Left lobe of liver (tissue), 2 donors: ENCODE data around the gene PCBD2. TPM values are rescaled to one million over a fixed set of nuclear protein-coding genes. Genes with fewer than 3 reads are reported as not detected.
"Not testable (repeated sequence)": the region's sequence is repeated elsewhere in the genome, so short reads cannot be mapped to it uniquely, and the experiment has no call there.

ENCODE experiments used
- ATAC-seq: fragments of 200-7000 bp; cut with Tn5 transposase; one replicate; pipeline ENCODE4 v1.9.1; 2020; ENCODE audit warnings: mild to moderate bottlenecking, moderate library complexity
- DNase-seq: peaks from one replicate; pipeline ENCODE4 v3.0.0-alpha.2; 2020; ENCODE audit warnings: low spot score
- total RNA-seq: library from RNA; stranded (reverse); gene quantifications from one replicate; pipeline ENCODE4 v1.2.1, GENCODE V29; 2021
- donor health status: DM: no; HTN: no; CAD: no; lungs with moderate emphysema.
- donor health status: DM: no; HTN: yes; CAD: no.

The PCBD2 gene
- total RNA-seq, 1 donor from 2014 or later: 10.6 TPM

DNA sequence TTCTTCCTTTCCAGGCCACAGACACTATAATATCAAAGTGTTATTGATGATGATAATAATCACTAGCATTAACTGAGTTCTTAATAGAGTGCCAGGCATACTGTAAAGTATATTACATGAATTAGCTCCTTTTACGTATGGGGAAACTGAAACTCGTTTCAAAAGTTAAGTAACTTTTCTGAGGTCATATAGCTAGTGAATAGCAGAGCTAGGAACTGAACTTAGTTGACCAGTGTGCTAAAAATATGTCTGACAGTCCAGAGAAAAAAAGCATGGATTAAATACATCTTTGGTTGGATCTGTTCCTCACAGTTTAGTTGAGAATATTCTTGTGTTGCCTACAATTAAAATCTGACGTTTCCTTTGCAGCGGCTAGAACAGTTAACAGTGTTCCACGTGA is 44.4 kb downstream of the PCBD2 start:
- ATAC-seq (no peak), DNase-seq (no peak)

DNA sequence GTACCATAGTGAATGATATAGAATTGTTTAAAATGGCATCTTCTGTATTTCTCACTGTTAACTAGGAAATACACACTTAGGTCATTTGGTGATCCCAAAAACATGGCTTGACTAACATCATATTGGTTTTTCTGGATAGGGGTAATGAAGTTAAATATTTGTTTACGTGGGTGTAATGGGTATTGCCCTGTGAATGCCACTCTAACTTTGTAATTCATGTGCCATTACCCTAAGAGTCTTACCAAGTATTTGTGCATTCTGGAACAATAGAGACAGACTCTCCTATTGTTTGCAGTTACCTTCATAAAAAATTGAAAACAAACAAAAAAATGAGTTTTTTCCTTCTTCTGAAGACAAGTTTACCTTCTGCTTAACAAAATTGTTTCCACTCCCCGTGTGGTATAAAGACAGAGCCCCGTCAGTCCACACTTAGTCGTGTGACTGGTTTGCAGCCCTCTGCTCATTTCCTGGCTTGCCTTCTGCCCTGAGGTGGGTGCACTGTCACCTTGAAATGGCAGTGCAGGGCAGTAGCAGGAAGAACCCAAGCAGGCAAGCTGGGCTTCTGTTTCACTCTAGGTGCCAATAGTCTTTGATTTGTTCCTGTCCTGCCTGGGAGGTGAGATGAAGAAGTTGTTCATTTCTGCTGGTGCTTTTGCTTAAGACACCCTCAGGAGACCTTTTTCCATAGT is 53.1 kb downstream of the PCBD2 start:
- no peak for DNase-seq
- ATAC-seq: peak; percentile 44

DNA sequence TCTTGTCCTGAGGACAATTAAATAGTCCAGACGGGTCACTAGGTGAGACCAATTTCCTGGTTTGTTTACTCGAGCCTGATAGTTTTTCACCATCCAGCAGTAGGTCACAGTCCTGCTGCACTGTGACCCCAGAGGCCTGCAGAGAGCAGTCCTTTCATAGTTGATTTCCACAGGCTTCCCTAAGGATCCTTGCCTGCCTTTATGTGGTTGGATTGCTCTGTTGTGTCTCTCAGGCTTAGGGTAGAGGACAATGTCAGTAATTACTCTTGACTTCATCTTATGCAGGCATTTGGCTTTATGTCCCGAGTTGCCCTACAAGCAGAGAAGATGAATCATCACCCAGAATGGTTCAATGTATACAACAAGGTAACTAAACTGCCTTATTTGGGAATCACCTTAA is 53.8 kb downstream of the PCBD2 start:
- ATAC-seq (peak; percentile 100), DNase-seq (peak; percentile 60)

DNA sequence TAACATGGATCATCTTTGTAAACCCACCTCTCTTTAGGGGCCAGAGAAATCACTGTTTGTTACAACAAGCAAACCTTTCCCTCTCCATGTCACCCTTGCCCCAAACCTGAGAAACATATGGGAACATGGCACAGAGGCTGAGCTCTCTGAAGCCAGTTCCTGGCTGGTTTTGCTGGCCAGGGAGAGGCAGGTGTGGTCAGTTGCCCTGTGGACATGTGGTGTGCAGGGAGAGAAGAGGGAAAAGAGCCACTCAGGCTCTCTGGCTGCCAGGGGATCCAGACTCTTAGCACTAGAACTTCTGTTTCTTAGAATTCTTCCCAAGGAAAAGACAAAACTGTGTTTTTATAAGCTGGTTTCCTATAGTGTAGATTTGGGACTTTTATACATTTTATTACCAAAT is 58.2 kb downstream of the PCBD2 start:
- ATAC-seq: no peak
- DNase-seq: no peak

DNA sequence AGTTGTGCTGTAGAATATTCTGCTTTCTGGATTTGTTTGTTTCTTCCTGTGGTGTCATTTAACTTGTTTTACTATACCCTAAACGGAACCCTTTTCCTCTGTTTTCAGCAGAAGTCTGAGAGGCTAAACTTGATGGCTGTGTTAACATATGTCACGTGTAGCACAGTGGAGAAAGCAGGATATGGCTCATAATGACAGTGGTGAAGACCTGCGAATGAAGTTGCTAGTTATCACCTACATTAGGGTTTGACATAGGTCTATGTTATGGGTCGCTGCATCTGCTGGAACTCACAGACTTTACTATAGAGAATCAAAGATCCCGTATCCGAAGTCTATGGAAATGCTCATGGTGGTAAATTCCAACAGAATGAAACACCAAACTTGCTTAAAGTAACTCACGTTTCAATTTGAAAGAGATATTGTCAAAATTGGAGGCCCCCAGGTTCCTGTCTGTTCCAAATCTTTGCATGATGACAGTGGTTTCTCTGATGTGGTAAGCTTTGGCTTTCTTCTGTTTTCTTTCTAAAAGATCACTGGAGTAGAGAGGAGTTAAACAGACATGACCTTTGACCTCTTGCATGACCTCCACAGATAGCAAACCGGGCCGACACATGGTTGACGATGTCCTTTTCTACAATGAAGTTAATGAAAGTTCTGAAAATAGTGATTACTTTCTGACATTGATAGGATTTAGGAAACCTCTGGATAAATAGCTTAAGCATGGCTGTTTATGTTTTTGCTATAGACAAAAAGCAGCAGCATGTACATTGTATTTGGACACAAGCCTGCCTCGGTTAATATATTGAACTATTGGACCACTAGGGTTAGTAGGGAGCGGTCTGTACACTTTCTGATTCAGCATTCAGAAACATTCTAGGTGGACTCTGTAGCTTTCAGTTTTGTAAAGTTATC is 59.7 kb downstream of the PCBD2 start:
- ATAC-seq: no peak
- DNase-seq: no peak

DNA sequence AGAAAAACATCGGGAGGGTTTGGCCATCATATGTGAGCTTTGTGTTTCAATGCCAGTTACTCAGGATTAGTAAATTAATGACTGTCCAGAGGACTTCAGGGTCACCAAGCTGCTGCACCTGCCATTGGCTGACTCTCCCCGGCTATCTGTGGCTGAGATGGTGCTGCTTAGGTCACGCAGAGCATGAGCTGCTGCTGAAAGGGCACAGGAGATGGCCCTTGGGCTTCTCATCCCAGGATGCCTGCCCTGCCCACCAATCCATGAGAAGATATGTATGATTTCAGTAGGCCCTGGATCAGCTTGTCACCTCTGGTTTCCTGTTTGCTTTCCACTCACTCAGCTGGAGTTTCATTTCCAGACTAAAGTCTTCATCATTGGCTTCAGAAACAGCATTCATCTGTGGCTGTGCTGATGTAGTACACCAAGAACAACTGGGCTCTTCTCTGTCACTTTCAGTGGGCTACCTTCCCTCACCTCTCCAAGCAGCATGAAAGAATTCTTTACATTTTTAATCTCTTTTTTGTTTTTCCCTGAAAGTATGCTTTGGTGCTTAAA is 60.4 kb downstream of the PCBD2 start:
- ATAC-seq (no peak), DNase-seq (no peak)

DNA sequence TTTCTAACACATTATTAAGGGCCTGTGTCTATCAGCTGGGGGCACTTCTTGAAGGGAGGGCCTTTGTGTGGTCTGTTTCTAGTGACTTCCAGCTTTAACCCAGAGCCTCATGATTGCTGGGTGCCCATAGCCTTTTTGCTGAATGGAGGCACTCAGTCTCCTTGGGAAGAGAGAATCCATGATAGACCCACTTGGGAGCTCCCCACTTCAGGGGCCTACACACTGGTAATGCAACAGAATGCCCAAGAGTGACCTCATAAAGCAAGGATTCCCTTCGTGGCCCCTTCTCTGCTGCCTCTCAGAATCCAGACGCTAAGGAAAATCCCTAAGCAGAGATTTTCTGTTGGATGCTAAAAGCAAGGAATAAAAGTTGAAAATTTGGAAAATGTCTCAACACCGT is 62.7 kb downstream of the PCBD2 start, which contains the start of gene CATSPER3:
Gene CATSPER3, plus strand, starts transcription at position 301 of the 400 bp plus-strand sequence. Its CDS starts 85 bp downstream, at position 386.
- DNase-seq: no peak
- no peak for ATAC-seq

DNA sequence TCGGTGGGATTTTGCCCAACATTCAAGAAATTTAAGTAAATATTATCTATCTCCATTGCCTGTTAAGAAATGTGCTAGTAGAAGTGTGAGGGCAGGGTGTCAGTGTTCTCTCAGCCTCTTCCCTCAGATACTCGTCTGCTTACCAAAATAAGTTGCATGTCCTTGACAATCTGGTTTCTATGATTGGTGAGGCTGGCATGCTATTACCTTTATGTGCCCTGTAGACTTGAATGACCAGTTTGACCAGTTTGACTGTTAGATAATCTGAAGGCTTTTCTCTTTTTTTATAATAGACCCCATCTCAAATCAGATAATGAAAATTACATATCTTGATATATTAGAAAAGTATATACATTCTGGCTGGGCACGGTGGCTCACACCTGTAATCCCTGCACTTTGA is 63.1 kb downstream of the PCBD2 start:
- DNase-seq (no peak), ATAC-seq (no peak)

DNA sequence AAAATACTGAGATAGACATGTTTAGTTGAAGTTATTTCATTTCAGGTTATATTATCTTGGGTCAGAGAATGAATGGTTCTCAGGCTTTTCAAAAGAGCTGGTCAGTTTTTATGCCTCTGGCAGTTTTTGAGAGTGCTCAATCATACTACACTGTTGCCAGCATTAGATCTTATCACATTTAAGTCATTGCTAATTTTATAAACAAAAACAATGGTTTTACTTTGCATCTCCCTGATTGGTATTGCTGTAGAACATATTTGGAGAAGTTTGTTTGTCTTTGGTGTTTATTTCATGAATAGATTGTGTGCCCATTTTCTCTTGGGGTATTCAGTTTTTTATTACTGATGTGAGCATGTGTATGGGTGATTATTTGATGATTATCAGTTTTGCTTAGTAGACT is 64.2 kb downstream of the PCBD2 start:
- ATAC-seq (no peak), DNase-seq (no peak)

DNA sequence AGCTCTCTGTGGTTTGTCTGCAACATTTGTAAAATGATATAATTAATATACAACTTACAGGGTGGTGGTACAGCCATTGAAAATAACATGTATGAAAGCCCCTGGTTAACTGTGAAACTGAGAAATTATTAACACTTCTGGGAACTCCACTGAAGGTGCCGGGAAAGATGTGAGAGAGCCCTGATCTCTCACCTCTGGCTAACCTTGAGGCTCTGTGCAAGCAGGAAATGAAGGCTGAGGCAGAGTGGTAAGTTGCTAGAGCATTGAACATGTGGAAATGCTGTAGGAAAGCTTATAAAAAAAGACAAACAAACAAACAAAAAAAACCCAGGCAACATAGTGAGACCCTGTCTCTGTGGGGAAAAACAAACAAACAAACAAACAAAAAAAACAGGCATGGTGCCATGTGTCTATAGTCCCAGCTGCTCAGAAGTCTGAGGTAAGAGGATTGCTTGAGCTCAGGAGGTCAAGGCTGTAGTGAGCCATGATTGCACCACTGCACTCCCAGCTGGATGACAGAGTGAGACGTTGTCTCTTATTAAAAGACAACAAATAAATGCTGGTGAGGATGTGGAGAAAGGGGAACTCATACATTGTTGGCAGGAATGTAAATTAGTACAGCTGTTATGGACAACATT is 70.3 kb downstream of the PCBD2 start:
- no peak for DNase-seq
- no peak for ATAC-seq

DNA sequence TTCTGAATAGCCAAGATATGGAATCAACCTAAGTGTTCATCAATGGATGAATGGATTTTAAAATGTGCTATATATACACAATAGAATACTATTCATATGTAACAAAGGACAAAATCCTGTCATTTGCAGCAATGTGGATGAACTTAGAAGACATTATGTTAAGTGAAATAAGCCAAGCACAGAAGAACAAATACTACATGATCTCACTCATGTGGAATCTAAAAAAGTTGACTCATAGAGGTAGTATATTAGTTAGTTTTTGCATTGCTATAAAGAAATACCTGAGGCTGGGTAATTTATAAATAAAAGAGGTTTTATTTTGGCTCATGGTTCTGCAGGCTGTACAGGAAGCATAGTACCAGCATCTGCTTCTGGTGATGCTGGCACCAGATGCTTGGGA is 70.9 kb downstream of the PCBD2 start:
- ATAC-seq: no peak
- no peak for DNase-seq

DNA sequence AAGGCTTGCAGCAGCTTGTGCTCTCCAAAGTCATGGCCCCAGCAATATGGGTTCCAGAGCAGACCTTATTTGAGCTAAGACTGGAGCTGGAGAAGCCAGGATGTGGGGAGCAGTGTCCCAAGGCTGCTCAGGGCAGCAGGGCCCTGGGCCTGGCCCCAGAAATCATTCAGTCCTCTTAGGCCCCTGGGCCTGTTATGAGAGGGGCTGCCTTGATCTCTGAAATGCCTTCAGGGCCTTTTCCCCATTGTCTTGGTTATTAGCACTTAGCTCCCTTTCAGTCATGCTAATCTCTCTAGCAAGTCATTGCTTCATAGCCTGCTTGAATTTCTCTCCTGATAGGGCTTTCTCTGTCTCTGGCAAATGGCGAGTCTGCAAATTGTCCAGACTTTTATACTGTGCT is 71.9 kb downstream of the PCBD2 start:
- ATAC-seq: no peak

DNA sequence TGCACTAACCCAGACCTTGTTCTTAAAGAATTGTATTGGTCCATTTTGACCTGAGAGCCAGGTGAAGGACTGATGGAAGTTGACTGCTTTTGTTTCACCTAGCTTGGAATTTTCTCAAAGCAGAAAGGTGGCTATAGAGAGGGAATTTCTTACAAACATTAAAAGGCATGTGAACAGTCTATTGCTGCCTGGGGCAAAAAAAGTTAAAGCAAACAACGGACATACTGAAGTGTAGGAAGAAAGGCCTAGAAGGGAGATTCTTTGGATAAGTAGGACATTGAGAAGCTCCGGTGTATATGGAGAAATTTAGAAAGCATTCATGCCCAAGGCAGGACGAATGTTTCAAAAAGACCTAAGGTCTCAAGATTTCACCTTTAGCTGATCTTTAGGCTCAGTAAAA is 74.5 kb downstream of the PCBD2 start:
- DNase-seq (no peak), ATAC-seq (no peak)

More for the DNA sequence above, 71.9 kb downstream of the PCBD2 start:
- no peak for DNase-seq

DNA sequence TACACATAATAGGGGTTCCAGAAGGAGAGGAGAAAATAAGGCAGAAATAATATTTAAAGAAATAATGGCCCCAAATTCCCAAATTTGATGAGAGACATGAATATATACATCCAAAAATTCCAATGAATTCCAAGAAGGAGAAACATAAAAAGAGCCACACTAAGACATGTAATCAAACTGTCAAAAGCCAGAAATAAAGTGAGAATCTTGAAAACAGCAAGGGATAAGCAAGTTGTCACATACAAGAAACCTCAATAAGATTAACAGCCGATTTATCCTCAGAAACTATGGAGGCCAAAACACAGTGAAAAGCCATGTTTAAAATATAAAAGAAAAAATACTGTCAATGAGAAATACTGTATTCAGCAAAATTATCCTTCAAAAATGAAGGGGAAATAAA is 77.3 kb downstream of the PCBD2 start:
- no peak for ATAC-seq
- no peak for DNase-seq

DNA sequence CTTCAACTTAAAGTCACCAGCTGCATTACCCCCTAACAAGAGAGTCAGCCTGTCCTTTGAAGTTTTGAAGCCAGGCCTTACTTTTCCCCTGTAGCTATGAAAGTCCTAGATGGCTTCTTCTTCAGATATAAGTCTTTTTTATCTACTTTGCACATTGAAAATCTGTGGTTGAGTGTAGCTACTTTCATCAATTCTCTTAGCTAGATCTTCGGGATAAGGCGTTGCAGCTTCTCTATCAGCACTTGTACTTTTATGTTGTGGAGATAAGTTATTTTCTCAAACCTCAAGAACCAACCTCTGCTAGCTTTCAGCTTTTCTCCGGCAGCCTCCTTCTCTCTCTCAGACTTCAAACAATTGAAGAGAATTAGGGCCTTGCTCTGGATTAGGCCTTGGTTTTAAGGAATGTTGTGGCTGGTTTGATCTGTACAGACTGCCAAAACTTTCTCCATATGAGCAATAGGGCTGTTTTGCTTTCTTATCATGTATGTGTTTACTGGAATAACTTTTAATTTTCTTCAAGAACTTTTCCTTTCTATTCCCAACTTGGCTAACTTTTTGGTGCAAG is 84.4 kb downstream of the PCBD2 start:
- no peak for ATAC-seq
- no peak for DNase-seq

DNA sequence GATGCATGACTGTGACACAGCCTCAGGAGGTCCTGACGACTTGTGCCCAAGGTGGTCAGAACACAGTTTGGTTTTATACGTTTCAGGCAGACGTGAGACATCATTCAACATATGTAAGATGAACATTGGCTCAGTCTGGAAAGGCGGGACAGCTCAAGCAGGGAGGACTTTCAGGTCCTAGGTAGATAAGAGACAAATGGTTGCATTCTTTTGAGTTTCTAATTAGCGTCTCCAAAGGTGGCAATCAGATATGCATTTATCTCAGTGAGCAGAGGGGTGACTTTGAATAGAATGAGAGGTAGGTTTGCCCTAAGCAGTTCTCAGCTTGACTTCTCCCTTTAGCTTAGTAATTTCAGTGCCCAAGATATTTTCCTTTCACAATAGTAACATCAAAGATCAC is 85.3 kb downstream of the PCBD2 start:
- DNase-seq, ATAC-seq: not testable (repeated sequence)

DNA sequence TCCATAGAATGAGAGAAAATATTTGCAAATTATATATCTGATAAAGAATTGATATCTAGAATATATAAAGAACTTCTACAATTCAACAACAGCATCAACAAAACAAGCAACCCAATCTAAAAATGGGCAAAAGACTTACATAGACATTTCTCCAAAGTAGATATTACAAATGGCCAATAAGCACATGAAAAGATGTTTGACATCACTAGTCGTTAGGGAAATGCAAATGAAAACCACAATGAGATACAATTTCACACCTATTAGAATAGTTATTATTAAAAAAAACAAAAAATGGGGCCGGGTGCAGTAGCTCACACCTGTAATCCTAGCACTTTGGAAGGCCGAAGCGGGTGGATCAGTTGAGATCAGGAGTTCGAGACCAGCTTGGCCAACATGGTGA is 87.2 kb downstream of the PCBD2 start:
- DNase-seq: no peak
- ATAC-seq: no peak

DNA sequence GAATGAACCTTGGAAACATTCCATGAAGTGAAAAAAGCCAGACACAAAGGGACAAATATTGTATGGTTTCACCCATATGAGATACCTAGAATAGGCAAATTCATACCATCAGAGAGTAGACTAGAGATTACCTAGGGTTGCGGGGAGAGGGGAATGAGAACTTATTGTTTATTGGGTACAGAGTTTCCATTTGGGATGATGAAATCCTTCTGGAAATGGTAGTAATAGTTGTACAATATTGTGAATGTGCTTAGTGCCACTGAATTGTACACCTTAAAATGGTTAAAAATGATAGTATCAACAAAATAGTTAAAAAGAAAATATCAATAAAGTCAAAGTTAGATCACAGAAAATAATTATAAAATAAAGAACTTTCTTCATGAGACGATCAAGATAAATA is 88.2 kb downstream of the PCBD2 start:
- DNase-seq (no peak), ATAC-seq (no peak)

DNA sequence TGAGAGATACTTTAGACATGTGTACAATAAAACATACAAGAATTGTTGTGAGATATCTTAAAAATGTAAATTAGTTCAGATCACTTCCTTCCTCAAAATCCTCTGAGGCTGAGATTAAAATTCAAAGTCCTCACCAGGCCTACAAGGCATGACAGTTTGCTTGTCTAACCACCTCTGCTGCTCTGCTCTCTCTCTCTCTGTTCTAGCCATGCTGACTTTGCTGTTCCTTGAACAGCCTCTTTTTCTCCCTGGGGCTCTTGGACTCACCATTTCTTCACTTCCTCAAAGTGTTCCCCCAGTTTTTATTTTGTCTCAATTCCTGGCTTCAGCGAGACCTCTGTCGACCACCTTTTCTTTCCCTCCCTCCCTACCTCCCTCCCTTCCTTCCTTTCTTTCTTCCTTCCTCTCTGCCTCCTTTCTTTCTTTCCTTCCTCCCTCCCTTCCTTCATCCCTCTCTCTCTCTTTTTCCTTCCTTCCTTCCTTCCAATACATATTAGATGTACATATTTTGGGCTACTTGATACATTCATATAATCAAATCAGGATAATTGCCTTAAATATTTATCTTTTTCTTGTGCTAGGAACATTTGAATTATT is 89.7 kb downstream of the PCBD2 start:
- no peak for DNase-seq
- no peak for ATAC-seq

DNA sequence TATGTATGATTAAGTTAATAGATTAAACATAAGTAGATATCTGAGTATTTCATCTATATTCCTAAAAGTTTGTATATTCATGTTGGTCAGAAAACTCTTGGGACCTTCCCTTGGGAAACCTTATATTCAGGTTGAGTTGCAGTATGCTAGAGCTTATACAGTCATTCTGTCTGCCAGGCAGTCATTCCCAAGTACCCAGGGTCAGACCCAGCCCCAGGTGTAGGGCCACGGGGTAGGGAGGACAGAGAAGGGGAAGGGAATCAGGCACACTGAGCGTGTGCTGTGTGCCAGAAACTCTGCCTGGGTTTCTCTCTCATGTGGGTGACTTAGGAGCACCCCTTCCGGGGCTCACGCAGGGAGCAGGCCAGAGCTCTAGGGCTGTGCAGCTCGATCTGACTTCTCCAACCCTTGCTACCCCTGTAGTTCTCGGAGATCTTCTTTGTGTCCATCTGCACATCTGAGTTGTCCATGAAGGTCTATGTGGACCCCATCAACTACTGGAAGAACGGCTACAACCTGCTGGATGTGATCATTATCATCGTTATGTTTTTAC is 91.0 kb downstream of the PCBD2 start:
- no peak for ATAC-seq
- DNase-seq: no peak
